Memory B cell (primary cell): ENCODE measurements around the gene MAGEA2B.
"Not testable (repeated sequence)": the region's sequence is repeated elsewhere in the genome, so short reads cannot be mapped to it uniquely, and the experiment has no call there.

Source experiments
- ATAC-seq: fragments of 150-1000 bp; cut with Tn5 transposase; 2 replicates; pipeline ENCODE4 v1.10.0; 2021; ENCODE audit warnings: low read depth, mild to moderate bottlenecking, moderate library complexity
- DNase-seq, 2 donors: peaks; one replicate each; pipeline ENCODE4 v3.0.0; 2022; ENCODE audit warnings: low spot score in 2 of 2
- H3K27ac Mint-ChIP-seq: one replicate; pipeline ENCODE4 v1.8.0; 2022; ENCODE audit warnings: mild to moderate bottlenecking, moderate library complexity, mixed read lengths
- H3K27me3 Mint-ChIP-seq: one replicate; pipeline ENCODE4 v1.8.0; 2022; ENCODE audit warnings: mixed read lengths
- H3K36me3 Mint-ChIP-seq: one replicate; pipeline ENCODE4 v1.8.0; 2022; ENCODE audit warnings: mild to moderate bottlenecking, mixed read lengths
- H3K4me1 Mint-ChIP-seq: one replicate; pipeline ENCODE4 v1.8.0; 2022; ENCODE audit warnings: mixed read lengths
- H3K4me3 Mint-ChIP-seq: one replicate; pipeline ENCODE4 v1.8.0; 2022; ENCODE audit warnings: mild to moderate bottlenecking, moderate library complexity, mixed read lengths
- H3K9me3 Mint-ChIP-seq: one replicate; pipeline ENCODE4 v1.8.0; 2022; ENCODE audit warnings: mixed read lengths

The MAGEA2B gene

DNA sequence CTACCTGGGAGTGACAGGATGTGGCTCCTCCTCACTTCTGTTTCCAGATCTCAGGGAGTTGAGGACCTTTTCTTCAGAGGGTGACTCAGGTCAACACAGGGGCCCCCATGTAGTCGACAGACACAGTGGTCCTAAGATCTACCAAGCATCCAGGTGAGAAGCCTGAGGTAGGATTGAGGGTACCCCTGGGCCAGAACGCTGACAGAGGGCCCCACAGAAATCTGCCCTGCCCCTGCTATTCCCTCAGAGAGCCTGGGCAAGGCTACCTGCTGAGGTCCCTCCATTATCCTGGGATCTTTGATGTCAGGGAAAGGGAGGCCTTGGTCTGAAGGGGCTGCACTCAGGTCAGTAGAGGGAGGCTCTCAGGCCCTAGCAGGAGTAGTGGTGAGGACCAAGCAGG, 20.7 kb downstream of the MAGEA2B start:
- no peaks in the 10 kb centered on the region for H3K4me1 Mint-ChIP-seq
- H3K27ac Mint-ChIP-seq: no peak overlapping the region
- no peak overlapping the region for H3K4me3 Mint-ChIP-seq
- DNase-seq (no peak), ATAC-seq (no peak)
- no peaks in the 10 kb centered on the region for H3K36me3 Mint-ChIP-seq
- H3K27me3 Mint-ChIP-seq: no peaks in the 10 kb centered on the region
- no peaks in the 10 kb centered on the region for H3K9me3 Mint-ChIP-seq

DNA sequence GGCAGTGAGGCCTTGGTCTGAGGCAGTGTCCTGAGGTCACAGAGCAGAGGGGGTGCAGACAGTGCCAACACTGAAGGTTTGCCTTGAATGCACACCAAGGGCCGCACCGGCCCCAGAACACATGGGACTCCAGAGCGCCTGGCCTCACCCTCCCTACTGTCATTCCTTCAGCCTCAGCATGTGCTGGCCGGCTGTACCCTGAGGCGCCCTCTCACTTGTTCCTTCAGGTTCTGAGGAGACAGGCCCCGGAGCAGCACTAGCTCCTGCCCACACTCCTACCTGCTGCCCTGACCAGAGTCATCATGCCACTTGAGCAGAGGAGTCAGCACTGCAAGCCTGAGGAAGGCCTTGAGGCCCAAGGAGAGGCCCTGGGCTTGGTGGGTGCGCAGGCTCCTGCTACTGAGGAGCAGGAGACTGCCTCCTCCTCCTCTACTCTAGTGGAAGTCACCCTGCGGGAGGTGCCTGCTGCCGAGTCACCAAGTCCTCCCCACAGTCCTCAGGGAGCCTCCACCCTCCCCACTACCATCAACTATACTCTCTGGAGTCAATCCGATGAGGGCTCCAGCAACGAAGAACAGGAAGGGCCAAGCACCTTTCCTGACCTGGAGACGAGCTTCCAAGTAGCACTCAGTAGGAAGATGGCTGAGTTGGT, 21.6 kb downstream of the MAGEA2B start:
- Mint-ChIP-seq H3K4me1 (no peaks in the 10 kb centered on the region), H3K27me3 (no peaks in the 10 kb centered on the region), H3K36me3 (no peaks in the 10 kb centered on the region), H3K4me3 (no peak overlapping the region), H3K27ac (no peak overlapping the region), H3K9me3 (no peaks in the 10 kb centered on the region)
- DNase-seq (no peak), ATAC-seq (no peak)

DNA sequence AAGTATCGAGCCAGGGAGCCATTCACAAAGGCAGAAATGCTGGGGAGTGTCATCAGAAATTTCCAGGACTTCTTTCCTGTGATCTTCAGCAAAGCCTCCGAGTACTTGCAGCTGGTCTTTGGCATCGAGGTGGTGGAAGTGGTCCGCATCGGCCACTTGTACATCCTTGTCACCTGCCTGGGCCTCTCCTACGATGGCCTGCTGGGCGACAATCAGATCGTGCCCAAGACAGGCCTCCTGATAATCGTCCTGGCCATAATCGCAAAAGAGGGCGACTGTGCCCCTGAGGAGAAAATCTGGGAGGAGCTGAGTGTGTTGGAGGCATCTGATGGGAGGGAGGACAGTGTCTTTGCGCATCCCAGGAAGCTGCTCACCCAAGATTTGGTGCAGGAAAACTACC, 22.1 kb downstream of the MAGEA2B start:
- DNase-seq, H3K27ac Mint-ChIP-seq, H3K36me3 Mint-ChIP-seq, H3K4me3 Mint-ChIP-seq, H3K27me3 Mint-ChIP-seq, ATAC-seq, H3K9me3 Mint-ChIP-seq, H3K4me1 Mint-ChIP-seq: not testable (repeated sequence)

DNA sequence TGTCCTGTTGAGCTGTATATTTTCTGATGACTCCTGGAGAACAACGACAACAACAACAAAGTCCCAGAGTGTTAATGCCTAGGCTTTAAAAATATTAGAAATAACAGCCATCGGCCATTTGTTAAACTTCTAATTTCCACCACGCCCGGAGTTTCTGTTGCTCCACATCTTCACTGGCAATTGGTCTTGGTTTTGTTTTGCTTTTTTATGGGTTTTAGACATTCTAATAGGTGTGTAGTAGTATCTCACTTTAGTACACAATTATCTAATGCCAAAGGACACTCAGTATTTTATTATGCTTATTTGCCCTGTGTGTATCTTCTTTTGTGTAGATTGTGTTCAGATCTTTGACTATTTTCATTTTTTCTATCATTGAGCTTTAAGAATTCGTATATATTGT, 24.1 kb downstream of the MAGEA2B start:
- Mint-ChIP-seq H3K4me3 (no peak overlapping the region), H3K27me3 (peaks cover 3% of the 10 kb centered on the region), H3K27ac (no peak overlapping the region), H3K9me3 (no peaks in the 10 kb centered on the region), H3K4me1 (no peaks in the 10 kb centered on the region), H3K36me3 (no peaks in the 10 kb centered on the region)
- ATAC-seq (no peak), DNase-seq (no peak)

DNA sequence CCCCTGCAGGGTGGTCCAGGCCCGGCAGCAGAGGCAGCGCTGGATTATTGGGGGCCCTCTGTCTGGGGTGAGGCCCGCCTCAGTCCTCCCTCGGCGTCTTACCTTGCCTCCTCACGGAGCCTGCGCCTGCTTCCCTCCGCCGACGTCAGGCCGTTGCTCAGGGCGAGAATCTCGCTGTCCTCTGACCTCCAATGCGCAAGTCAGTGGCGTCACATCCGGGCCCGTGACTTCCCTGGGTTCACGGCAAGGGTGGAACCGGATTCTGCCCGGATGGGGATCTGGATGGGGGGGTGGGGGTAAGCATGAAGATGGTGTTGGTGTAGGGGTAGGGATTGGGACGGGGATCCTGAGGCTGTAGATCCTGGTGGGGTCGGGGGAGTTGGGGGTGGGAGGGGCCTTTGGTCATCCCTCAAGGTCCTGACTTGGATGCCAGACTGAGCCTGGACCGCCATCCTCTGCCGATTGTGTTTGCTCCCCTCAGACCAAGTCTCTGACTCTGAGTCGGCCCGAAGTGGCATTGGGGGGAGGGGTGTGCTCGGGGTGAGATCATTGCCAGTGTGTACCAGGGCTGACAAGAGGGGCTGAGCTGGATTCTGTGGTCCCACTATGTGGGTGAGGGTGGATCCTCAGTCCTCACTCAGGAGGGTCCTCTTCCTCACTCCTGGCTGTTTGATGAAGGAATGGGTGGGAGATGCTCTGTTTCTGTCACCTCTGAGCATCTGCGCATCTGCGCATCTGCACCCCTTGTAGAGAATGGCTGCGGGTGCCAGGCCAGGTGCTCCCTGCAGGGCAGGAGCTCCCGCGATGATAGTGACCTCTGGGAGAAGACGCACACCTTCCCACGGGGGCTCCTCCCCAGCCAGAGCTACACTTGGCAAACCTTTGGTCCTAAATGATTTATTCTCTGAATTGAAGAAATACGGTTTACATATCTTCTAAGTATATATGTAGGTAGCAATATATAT, 39.5 kb downstream of the MAGEA2B start, which contains the start of gene MAGEA2:
Gene MAGEA2, minus strand, starts transcription at position 157 of the 965 bp plus-strand sequence. CDS start 2,479 bp downstream, outside the sequence.
- H3K36me3 Mint-ChIP-seq, H3K27me3 Mint-ChIP-seq, H3K27ac Mint-ChIP-seq, H3K4me3 Mint-ChIP-seq, H3K9me3 Mint-ChIP-seq, DNase-seq, ATAC-seq, H3K4me1 Mint-ChIP-seq: not testable (repeated sequence)

DNA sequence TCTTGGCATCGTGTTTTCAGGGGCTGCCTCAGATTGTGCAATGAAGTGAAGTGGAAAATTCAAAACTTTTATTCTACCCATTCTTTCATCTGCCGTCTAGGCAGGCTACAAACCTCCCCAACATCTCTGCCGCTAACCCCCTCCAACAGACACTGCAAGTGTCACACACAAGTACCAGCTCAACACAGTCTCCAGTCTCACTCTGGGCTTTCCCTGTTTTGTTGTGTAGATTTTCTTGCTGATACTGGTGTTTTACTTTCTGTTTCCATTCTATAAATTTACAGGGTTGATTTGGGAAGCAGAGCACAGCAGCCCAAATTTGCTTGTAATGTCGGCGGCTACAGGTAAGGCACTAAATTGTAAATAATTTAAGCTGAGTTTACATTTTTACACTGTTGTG, 40.4 kb downstream of the MAGEA2B start:
- not testable (repeated sequence) for H3K9me3 Mint-ChIP-seq, H3K4me3 Mint-ChIP-seq, H3K27ac Mint-ChIP-seq, ATAC-seq, H3K4me1 Mint-ChIP-seq, H3K36me3 Mint-ChIP-seq, H3K27me3 Mint-ChIP-seq, DNase-seq

DNA sequence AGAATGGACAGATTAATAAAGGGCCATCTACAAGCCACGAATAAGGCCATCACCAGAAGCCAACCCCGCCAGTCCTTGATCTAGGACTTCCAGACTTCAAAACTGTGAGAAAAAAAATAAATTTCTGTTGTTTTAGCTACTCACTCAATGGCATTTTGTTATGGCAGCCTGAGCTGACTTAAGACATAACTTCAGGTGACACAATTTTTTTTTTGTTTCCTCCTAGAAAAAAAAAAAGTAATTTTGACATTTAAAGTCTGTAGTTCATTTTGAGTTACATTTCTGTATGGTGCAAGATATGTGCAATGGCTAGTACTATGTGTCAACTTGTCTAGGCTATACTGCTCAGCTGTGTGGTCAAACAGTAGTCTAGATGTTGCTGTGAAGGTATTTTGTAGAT, 44.5 kb downstream of the MAGEA2B start, which contains the start of gene CSAG3:
Gene CSAG3, plus strand, starts transcription at position 301 of the 400 bp plus-strand sequence.
- DNase-seq, H3K4me3 Mint-ChIP-seq, H3K27ac Mint-ChIP-seq, H3K27me3 Mint-ChIP-seq, H3K9me3 Mint-ChIP-seq, H3K36me3 Mint-ChIP-seq, H3K4me1 Mint-ChIP-seq, ATAC-seq: not testable (repeated sequence)

DNA sequence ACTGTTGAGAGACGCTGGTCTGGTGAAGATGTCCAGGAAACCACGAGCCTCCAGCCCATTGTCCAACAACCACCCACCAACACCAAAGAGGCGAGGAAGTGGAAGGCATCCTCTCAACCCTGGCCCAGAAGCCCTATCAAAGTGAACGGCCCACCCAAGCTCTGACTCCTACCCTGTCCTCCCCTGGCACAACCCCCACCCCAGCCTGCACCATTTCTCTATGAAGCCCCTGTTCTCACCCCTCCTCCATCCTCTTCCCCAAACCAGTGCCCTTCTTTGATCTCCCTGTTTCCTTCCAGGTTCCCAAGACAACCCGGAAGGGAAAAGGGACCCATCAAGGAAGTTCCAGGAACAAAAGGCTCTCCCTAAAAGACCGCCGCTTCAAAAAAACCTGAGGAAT, 45.1 kb downstream of the MAGEA2B start:
- H3K4me3 Mint-ChIP-seq, H3K9me3 Mint-ChIP-seq, ATAC-seq, H3K4me1 Mint-ChIP-seq, H3K36me3 Mint-ChIP-seq, H3K27ac Mint-ChIP-seq, H3K27me3 Mint-ChIP-seq, DNase-seq: not testable (repeated sequence)

DNA sequence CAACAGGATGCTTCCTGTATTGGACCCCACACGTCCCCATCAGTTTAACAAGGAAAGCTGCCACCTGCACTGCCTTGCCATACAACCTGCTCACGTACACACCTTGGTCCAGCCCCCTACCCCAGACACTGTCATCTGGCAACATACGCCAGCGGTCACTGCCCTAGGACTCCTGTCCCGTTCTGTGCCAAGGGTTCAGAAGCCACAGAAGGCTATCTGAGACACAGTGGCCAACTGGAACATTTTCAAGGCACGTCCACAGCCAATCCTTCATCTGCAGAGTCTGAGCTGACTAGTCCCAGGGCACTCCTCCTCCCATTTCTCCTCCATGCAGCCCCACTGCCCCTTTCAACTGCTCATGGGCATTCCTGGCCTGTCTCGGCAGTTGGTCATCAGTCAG, 47.2 kb downstream of the MAGEA2B start:
- not testable (repeated sequence) for H3K27ac Mint-ChIP-seq, H3K27me3 Mint-ChIP-seq, H3K4me1 Mint-ChIP-seq, H3K9me3 Mint-ChIP-seq, H3K36me3 Mint-ChIP-seq, DNase-seq, H3K4me3 Mint-ChIP-seq, ATAC-seq

DNA sequence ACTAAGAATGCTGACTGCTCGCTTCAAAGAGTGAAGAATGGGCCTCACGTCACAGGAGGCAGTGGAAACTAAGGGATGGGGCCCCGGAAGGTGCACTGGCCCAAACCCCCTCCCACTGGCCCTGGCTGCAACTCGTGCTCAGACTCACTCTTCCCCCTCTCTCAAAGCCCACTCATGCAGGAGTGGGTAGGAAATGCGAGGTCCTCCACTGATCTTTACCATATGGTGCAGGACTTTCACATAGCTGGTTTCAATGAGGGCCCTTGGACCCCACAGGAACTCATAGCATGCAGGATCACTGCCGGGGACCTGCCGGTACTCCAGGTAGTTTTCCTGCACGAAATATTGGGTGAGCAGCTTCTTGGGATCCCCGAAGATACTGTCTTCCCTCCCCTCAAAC, 52.1 kb downstream of the MAGEA2B start:
- H3K27me3 Mint-ChIP-seq, ATAC-seq, H3K4me3 Mint-ChIP-seq, H3K9me3 Mint-ChIP-seq, H3K4me1 Mint-ChIP-seq, DNase-seq, H3K36me3 Mint-ChIP-seq, H3K27ac Mint-ChIP-seq: not testable (repeated sequence)
